HEK293 (cell line): ENCODE results near the gene SLC7A1.

Experiments used
- CTCF ChIA-PET: fragments of 350-600 bp; formaldehyde crosslinking; extraction: SDS; loops from one replicate; lab custom pipeline; 2021; ENCODE audit warnings: antibody characterized with exemption; lab: Yijun Ruan, JAX
- POLR2A ChIA-PET: fragments of 300-600 bp; formaldehyde crosslinking; extraction: SDS; loops from one replicate; lab custom pipeline; 2020; ENCODE audit warnings: antibody characterized with exemption, inconsistent platforms; lab: Yijun Ruan, JAX
- H3K27ac ChIP-seq: fragments of 200-500 bp; sonication (Bioruptor generic); 2 replicates; pipeline ENCODE4 v1.5.1; 2014; ENCODE audit warnings: low read depth, low read length, control low read depth, inconsistent platforms; ENCODE audit errors: extremely low read depth
- H3K36me3 ChIP-seq, 2 experiments: fragments of 200-500 bp in 1 of 2; sonication (Bioruptor generic) in 1 of 2; 1 replicate in 1 of 2; 2 replicates in 1 of 2; pipeline ENCODE4 v1.5.1; 2014 to 2017; ENCODE audit warnings: inconsistent platforms in 2 of 2, low read length in 2 of 2; ENCODE audit not compliant: control insufficient read depth in 2 of 2, insufficient read depth in 1 of 2
- H3K4me1 ChIP-seq: fragments of 200-500 bp; sonication (Bioruptor generic); 2 replicates; pipeline ENCODE4 v1.5.1; 2014; ENCODE audit warnings: mild to moderate bottlenecking, low read length, inconsistent platforms; ENCODE audit not compliant: control insufficient read depth, insufficient read depth
- H3K4me3 ChIP-seq: 2 replicates; pipeline ENCODE4 v1.5.1; 2011; ENCODE audit warnings: low read depth, mild to moderate bottlenecking, control low read depth, low read length, moderate library complexity
- H3K9me3 ChIP-seq: fragments of 200-500 bp; sonication (Bioruptor generic); 2 replicates; pipeline ENCODE4 v1.5.1; 2014; ENCODE audit warnings: low read depth, low read length, inconsistent platforms; ENCODE audit not compliant: control insufficient read depth, insufficient read depth
- GLI4 ChIP-seq: fragments of 450-650 bp; formaldehyde crosslinking; IDR thresholded peaks from 2 replicates; pipeline ENCODE4 v1.5.1; 2016; ENCODE audit warnings: missing biosample characterization, missing genetic modification characterization
- IKZF3 ChIP-seq: fragments of 450-650 bp; IDR thresholded peaks from 2 replicates; pipeline ENCODE4 v1.5.0; 2018; ENCODE audit warnings: missing biosample characterization, mild to moderate bottlenecking, missing genetic modification characterization, moderate library complexity
- KLF9 ChIP-seq: fragments of 450-650 bp; formaldehyde crosslinking; IDR thresholded peaks from 2 replicates; pipeline ENCODE4 v1.5.1; 2016; ENCODE audit warnings: missing biosample characterization, missing genetic modification characterization, low read depth
- PBX3 ChIP-seq: sonication (generic); formaldehyde crosslinking; IDR thresholded peaks from 2 replicates; pipeline ENCODE4 v1.8.1; 2022; ENCODE audit warnings: mild to moderate bottlenecking, moderate library complexity, missing genetic modification reagents
- RBAK ChIP-seq: fragments of 450-650 bp; formaldehyde crosslinking; IDR thresholded peaks from 2 replicates; pipeline ENCODE4 v1.5.1; 2016; ENCODE audit warnings: missing biosample characterization, missing genetic modification characterization
- SETDB1 ChIP-seq: IDR thresholded peaks from one replicate; pipeline ENCODE4 v1.6.1; 2017; ENCODE audit warnings: mild to moderate bottlenecking, low read length, moderate library complexity, mixed read lengths; ENCODE audit not compliant: insufficient read length
- ZBTB1 ChIP-seq: fragments of 450-650 bp; formaldehyde crosslinking; IDR thresholded peaks from 2 replicates; pipeline ENCODE4 v1.5.1; 2016; ENCODE audit warnings: missing biosample characterization, missing genetic modification characterization
- ZBTB20 ChIP-seq: fragments of 450-650 bp; formaldehyde crosslinking; IDR thresholded peaks from 2 replicates; pipeline ENCODE4 v1.5.1; 2016; ENCODE audit warnings: missing biosample characterization, missing genetic modification characterization
- ZFP69B ChIP-seq: fragments of 450-650 bp; formaldehyde crosslinking; IDR thresholded peaks from 2 replicates; pipeline ENCODE4 v1.5.1; 2016; ENCODE audit warnings: missing biosample characterization, missing genetic modification characterization
- ZNF140 ChIP-seq: fragments of 450-650 bp; formaldehyde crosslinking; IDR thresholded peaks from 2 replicates; pipeline ENCODE4 v1.5.1; 2016; ENCODE audit warnings: missing biosample characterization, missing genetic modification characterization
- ZNF19 ChIP-seq: fragments of 450-650 bp; formaldehyde crosslinking; IDR thresholded peaks from 2 replicates; pipeline ENCODE4; 2016; ENCODE audit warnings: missing biosample characterization, missing genetic modification characterization, low read depth
- ZNF221 ChIP-seq: fragments of 450-650 bp; formaldehyde crosslinking; IDR thresholded peaks from 2 replicates; pipeline ENCODE4 v1.5.1; 2017; ENCODE audit warnings: missing biosample characterization, missing genetic modification characterization, borderline replicate concordance
- ZNF223 ChIP-seq: fragments of 450-650 bp; formaldehyde crosslinking; IDR thresholded peaks from 2 replicates; pipeline ENCODE4 v1.5.1; 2016; ENCODE audit warnings: missing biosample characterization, missing genetic modification characterization
- ZNF266 ChIP-seq: fragments of 450-650 bp; formaldehyde crosslinking; IDR thresholded peaks from 2 replicates; pipeline ENCODE4 v1.5.1; 2016; ENCODE audit warnings: missing biosample characterization, missing genetic modification characterization, low read depth
- ZNF501 ChIP-seq: fragments of 450-650 bp; formaldehyde crosslinking; IDR thresholded peaks from 2 replicates; pipeline ENCODE4 v1.5.1; 2016; ENCODE audit warnings: missing biosample characterization, missing genetic modification characterization
- ZNF707 ChIP-seq: fragments of 450-650 bp; formaldehyde crosslinking; IDR thresholded peaks from 2 replicates; pipeline ENCODE4 v1.5.1; 2016; ENCODE audit warnings: missing biosample characterization, missing genetic modification characterization
- ZNF777 ChIP-seq: fragments of 450-650 bp; formaldehyde crosslinking; IDR thresholded peaks from 2 replicates; pipeline ENCODE4 v1.5.1; 2017; ENCODE audit warnings: missing biosample characterization, missing genetic modification characterization, borderline replicate concordance
- ZNF830 ChIP-seq: fragments of 450-650 bp; IDR thresholded peaks from 2 replicates; pipeline ENCODE4 v1.5.0; 2018; ENCODE audit warnings: missing biosample characterization, missing genetic modification characterization, low read depth, mild to moderate bottlenecking, moderate library complexity
- ZNF843 ChIP-seq: fragments of 450-650 bp; formaldehyde crosslinking; IDR thresholded peaks from 2 replicates; pipeline ENCODE4 v1.5.1; 2016; ENCODE audit warnings: missing biosample characterization, missing genetic modification characterization
- ZSCAN23 ChIP-seq: fragments of 450-650 bp; formaldehyde crosslinking; IDR thresholded peaks from 2 replicates; pipeline ENCODE4 v1.5.1; 2016; ENCODE audit warnings: missing biosample characterization, missing genetic modification characterization
- TF ChIP-seq, protein P1 (sequence below): fragments of 450-650 bp; formaldehyde crosslinking; IDR thresholded peaks from 2 replicates; pipeline ENCODE4 v1.5.1; 2017; ENCODE audit warnings: missing biosample characterization, mild to moderate bottlenecking, missing genetic modification characterization, moderate library complexity
- TF ChIP-seq, protein P2 (sequence below): fragments of 450-650 bp; formaldehyde crosslinking; IDR thresholded peaks from 2 replicates; pipeline ENCODE4 v1.5.1; 2016; ENCODE audit warnings: missing biosample characterization, missing genetic modification characterization
- TF ChIP-seq, protein P3 (sequence below): fragments of 450-650 bp; formaldehyde crosslinking; IDR thresholded peaks from 2 replicates; pipeline ENCODE4 v1.5.1; 2016; ENCODE audit warnings: missing biosample characterization, missing genetic modification characterization

SLC7A1 gene

GRCh38 chr13:29524641-29525040 lies 70.8 kb downstream of the SLC7A1 start:
- Histone ChIP-seq H3K9me3 (no peaks in the 10 kb centered on the region), H3K4me3 (no peak overlapping the region), H3K4me1 (no peaks in the 10 kb centered on the region), H3K36me3 (peaks cover 0 to 86% of the 10 kb centered on the region in 2 experiments; a peak in 2 of 3 replicates), H3K27ac (no peak overlapping the region)
- ChIA-PET CTCF (interaction anchor here (1.1 kb wide), 1 partner anchor 16 kb away, joined by 5 read pairs; no protein-coding TSS in a partner anchor), POLR2A (no interaction called here)
- TF ChIP-seq ZNF140 (tag by site-specific recombination) (no peak), IKZF3 (tag by site-specific recombination) (no peak), ZNF223 (tag by site-specific recombination) (no peak), ZNF19 (no peak), KLF9 (tag by site-specific recombination) (no peak)
- TF ChIP-seq, protein P1, sequence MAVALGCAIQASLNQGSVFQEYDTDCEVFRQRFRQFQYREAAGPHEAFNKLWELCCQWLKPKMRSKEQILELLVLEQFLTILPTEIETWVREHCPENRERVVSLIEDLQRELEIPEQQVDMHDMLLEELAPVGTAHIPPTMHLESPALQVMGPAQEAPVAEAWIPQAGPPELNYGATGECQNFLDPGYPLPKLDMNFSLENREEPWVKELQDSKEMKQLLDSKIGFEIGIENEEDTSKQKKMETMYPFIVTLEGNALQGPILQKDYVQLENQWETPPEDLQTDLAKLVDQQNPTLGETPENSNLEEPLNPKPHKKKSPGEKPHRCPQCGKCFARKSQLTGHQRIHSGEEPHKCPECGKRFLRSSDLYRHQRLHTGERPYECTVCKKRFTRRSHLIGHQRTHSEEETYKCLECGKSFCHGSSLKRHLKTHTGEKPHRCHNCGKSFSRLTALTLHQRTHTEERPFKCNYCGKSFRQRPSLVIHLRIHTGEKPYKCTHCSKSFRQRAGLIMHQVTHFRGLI: no peak
- TF ChIP-seq, protein P2, sequence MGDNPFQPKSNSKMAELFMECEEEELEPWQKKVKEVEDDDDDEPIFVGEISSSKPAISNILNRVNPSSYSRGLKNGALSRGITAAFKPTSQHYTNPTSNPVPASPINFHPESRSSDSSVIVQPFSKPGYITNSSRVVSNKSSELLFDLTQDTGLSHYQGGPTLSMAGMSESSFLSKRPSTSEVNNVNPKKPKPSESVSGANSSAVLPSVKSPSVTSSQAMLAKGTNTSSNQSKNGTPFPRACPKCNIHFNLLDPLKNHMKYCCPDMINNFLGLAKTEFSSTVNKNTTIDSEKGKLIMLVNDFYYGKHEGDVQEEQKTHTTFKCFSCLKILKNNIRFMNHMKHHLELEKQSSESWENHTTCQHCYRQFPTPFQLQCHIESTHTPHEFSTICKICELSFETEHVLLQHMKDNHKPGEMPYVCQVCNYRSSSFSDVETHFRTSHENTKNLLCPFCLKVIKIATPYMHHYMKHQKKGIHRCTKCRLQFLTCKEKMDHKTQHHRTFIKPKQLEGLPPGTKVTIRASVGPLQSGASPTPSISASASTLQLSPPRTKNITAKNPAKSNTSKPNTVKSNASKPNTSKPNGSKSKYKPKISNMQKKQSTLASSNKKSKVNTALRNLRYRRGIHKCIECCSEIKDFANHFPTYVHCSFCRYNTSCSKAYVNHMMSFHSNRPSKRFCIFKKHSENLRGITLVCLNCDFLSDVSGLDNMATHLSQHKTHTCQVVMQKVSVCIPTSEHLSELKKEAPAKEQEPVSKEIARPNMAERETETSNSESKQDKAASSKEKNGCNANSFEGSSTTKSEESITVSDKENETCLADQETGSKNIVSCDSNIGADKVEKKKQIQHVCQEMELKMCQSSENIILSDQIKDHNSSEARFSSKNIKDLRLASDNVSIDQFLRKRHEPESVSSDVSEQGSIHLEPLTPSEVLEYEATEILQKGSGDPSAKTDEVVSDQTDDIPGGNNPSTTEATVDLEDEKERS (tag by site-specific recombination): no peak

GRCh38 chr13:29524176-29524575 lies 71.3 kb downstream of the SLC7A1 start:
- Histone ChIP-seq H3K9me3 (no peaks in the 10 kb centered on the region), H3K36me3 (peaks cover 0 to 86% of the 10 kb centered on the region in 2 experiments; a peak in 2 of 3 replicates), H3K4me3 (no peak overlapping the region), H3K27ac (no peak overlapping the region), H3K4me1 (no peaks in the 10 kb centered on the region)
- no peak for TF ChIP-seq ZBTB1 (tag by site-specific recombination)
- TF ChIP-seq SETDB1: no peak
- TF ChIP-seq ZNF707 (tag by site-specific recombination): no peak
- no peak for TF ChIP-seq ZFP69B (tag by site-specific recombination)
- no peak for TF ChIP-seq ZBTB20 (tag by site-specific recombination)
- TF ChIP-seq ZNF266: no peak
- TF ChIP-seq ZNF501 (tag by site-specific recombination): no peak
- TF ChIP-seq PBX3 (CRISPR knock-in tag): no peak
- TF ChIP-seq RBAK (tag by site-specific recombination): no peak
- TF ChIP-seq, protein P3, sequence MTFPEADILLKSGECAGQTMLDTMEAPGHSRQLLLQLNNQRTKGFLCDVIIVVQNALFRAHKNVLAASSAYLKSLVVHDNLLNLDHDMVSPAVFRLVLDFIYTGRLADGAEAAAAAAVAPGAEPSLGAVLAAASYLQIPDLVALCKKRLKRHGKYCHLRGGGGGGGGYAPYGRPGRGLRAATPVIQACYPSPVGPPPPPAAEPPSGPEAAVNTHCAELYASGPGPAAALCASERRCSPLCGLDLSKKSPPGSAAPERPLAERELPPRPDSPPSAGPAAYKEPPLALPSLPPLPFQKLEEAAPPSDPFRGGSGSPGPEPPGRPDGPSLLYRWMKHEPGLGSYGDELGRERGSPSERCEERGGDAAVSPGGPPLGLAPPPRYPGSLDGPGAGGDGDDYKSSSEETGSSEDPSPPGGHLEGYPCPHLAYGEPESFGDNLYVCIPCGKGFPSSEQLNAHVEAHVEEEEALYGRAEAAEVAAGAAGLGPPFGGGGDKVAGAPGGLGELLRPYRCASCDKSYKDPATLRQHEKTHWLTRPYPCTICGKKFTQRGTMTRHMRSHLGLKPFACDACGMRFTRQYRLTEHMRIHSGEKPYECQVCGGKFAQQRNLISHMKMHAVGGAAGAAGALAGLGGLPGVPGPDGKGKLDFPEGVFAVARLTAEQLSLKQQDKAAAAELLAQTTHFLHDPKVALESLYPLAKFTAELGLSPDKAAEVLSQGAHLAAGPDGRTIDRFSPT (tag by site-specific recombination): no peak
- TF ChIP-seq ZNF221 (tag by site-specific recombination): no peak
- no peak for TF ChIP-seq ZNF843
- TF ChIP-seq GLI4 (tag by site-specific recombination): no peak
- no peak for TF ChIP-seq ZNF777 (tag by site-specific recombination)
- TF ChIP-seq ZSCAN23 (tag by site-specific recombination): no peak
- TF ChIP-seq ZNF830 (tag by site-specific recombination): no peak
- TF ChIP-seq ZNF19: no peak
- TF ChIP-seq, protein P2 (tag by site-specific recombination): no peak
- ChIA-PET POLR2A (no interaction called here), CTCF (no interaction called here)
